HepG2 (cell line): ENCODE results near the gene MYADML2. TPM values are rescaled to one million over a fixed set of nuclear protein-coding genes. Genes with fewer than 3 reads are reported as not detected.

ENCODE experiments used
- HMGA1 ChIP-seq: sonication (generic); formaldehyde crosslinking; conservative IDR thresholded peaks from 2 replicates; pipeline ENCODE4 v1.4.0; 2020; ENCODE audit warnings: missing genetic modification reagents
- polyA plus RNA-seq, 8 experiments: library from polyadenylated mRNA; depleted of rRNA in 3 of 8; stranded (reverse) in 7 of 8; unstranded in 1 of 8; fragments of >200 nt; fragmentation: Illumina TruSeq in 4 of 8; extraction: Trizol in 4 of 8; gene quantifications; 2 replicates each; pipeline versions ENCODE4 v1.2.1 to v1.2.3, GENCODE V29; 2011 to 2016; ENCODE audit warnings: low read depth in 4 of 8, missing spikeins in 1 of 8, mixed read lengths in 1 of 8; ENCODE audit not compliant: insufficient read depth in 1 of 8
- total RNA-seq, 5 experiments: library from RNA; depleted of rRNA; stranded (reverse); fragments of >200 nt; fragmentation: Illumina TruSeq; extraction: Trizol; gene quantifications; 2 replicates each; pipeline ENCODE4 v1.2.3, GENCODE V29; 2016; ENCODE audit warnings: low read depth in 1 of 5
- TF ChIP-seq, protein P1 (sequence below): sonication (generic); formaldehyde crosslinking; IDR thresholded peaks from one replicate; pipeline ENCODE4 v1.5.1; 2020; ENCODE audit warnings: mild to moderate bottlenecking, missing genetic modification reagents; ENCODE audit errors: not compliant biosample characterization

The MYADML2 gene
- total and polyA plus RNA-seq, 2 of the 13 experiments (the other 11 are each of a cell fraction or from before 2014, with no cell fraction given), result not detected

DNA sequence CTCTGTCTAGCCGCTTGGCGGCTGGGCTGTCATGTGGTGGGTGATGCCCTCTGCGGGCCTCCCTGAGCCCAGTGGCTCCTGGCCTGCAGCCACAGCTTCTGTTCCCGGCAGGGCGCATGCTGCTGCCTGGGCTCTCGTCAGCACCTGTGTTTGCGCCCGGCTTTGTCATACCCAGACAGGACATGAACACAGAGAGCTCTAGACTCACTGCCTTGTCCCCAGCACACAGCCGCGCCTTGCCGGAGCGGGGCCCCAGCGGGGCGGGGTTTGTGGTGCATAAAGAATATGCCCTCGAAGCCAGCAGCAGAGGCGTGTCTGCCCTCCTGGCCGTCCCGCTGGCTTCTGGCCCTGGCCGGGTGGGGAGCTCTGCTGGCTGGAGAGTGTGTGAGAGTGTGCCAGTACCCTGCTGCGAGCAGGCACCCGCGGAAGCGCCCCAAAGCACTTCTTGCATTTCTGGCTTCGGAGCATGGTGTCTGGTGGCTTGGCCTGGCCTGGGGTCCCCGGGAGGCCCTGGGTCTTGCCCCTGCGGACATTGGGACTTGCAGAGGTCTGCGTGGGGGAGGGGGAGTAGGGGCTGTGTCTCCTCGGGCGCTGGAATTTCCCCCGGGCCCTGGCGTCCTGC, 44.8 kb upstream of the MYADML2 start (continued):
- TF ChIP-seq, protein P1, sequence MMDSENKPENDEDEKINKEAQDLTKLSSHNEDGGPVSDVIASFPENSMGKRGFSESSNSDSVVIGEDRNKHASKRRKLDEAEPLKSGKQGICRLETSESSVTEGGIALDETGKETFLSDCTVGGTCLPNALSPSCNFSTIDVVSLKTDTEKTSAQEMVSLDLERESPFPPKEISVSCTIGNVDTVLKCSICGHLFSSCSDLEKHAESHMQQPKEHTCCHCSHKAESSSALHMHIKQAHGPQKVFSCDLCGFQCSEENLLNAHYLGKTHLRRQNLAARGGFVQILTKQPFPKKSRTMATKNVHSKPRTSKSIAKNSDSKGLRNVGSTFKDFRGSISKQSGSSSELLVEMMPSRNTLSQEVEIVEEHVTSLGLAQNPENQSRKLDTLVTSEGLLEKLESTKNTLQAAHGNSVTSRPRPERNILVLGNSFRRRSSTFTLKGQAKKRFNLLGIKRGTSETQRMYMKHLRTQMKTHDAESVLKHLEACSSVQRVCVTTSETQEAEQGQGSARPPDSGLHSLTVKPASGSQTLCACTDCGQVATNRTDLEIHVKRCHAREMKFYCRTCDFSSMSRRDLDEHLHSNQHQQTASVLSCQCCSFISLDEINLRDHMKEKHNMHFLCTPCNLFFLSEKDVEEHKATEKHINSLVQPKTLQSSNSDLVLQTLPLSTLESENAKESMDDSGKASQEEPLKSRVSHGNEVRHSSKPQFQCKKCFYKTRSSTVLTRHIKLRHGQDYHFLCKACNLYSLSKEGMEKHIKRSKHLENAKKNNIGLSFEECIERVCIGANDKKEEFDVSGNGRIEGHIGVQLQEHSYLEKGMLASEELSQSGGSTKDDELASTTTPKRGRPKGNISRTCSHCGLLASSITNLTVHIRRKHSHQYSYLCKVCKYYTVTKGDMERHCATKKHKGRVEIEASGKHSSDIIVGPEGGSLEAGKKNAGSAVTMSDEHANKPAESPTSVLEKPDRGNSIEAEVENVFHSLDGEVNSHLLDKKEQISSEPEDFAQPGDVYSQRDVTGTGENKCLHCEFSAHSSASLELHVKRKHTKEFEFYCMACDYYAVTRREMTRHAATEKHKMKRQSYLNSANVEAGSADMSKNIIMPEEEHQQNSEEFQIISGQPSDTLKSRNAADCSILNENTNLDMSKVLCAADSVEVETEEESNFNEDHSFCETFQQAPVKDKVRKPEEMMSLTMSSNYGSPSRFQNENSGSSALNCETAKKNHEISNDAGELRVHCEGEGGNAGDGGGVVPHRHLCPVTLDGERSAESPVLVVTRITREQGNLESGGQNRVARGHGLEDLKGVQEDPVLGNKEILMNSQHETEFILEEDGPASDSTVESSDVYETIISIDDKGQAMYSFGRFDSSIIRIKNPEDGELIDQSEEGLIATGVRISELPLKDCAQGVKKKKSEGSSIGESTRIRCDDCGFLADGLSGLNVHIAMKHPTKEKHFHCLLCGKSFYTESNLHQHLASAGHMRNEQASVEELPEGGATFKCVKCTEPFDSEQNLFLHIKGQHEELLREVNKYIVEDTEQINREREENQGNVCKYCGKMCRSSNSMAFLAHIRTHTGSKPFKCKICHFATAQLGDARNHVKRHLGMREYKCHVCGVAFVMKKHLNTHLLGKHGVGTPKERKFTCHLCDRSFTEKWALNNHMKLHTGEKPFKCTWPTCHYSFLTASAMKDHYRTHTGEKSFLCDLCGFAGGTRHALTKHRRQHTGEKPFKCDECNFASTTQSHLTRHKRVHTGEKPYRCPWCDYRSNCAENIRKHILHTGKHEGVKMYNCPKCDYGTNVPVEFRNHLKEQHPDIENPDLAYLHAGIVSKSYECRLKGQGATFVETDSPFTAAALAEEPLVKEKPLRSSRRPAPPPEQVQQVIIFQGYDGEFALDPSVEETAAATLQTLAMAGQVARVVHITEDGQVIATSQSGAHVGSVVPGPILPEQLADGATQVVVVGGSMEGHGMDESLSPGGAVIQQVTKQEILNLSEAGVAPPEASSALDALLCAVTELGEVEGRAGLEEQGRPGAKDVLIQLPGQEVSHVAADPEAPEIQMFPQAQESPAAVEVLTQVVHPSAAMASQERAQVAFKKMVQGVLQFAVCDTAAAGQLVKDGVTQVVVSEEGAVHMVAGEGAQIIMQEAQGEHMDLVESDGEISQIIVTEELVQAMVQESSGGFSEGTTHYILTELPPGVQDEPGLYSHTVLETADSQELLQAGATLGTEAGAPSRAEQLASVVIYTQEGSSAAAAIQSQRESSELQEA (CRISPR knock-in tag), result peak; percentile 81
- no peak for TF ChIP-seq HMGA1
